Measurements from ENCODE around the gene L1CAM.

The L1CAM gene

GRCh38 chrX:153910446-153910845 lies 24.5 kb upstream of the L1CAM start:
- Histone ChIP-seq H3K27ac (ENCODE audit: low read depth, low read length) (no peak overlapping the region), H3K4me1 (ENCODE audit: control insufficient read depth, insufficient read depth, low read length) (peaks cover 10% of the 10 kb centered on the region; the same call in 1 of the 2 replicates), H3K9ac (ENCODE audit: low read length) (no peak overlapping the region), H3K36me3 (ENCODE audit: control insufficient read depth, insufficient read depth, low read length) (peaks cover 12% of the 10 kb centered on the region; the same call in 1 of the 2 replicates), H3K27me3 (ENCODE audit: control insufficient read depth, insufficient read depth, low read length) (no peaks in the 10 kb centered on the region), H3K9me3 (ENCODE audit: control insufficient read depth, insufficient read depth, low read depth, low read length) (peaks cover 16% of the 10 kb centered on the region; the same call in 1 of the 2 replicates), H3K4me3 (ENCODE audit: low read depth, low read length) (no peak overlapping the region)

- peaks cover 12% of the 10 kb centered on the region; the same call in 1 of the 2 replicates for H3K36me3 ChIP-seq (ENCODE audit: control insufficient read depth, insufficient read depth, low read length)
- no peak overlapping the region for H3K4me3 ChIP-seq (ENCODE audit: low read depth, low read length)
- peaks cover 10% of the 10 kb centered on the region; the same call in 1 of the 2 replicates for H3K4me1 ChIP-seq (ENCODE audit: control insufficient read depth, insufficient read depth, low read length)
- no peaks in the 10 kb centered on the region for H3K27me3 ChIP-seq (ENCODE audit: control insufficient read depth, insufficient read depth, low read length)
- H3K27ac ChIP-seq (ENCODE audit: low read depth, low read length), result no peak overlapping the region
- peaks cover 16% of the 10 kb centered on the region; the same call in 1 of the 2 replicates for H3K9me3 ChIP-seq (ENCODE audit: control insufficient read depth, insufficient read depth, low read depth, low read length)
- H3K9ac ChIP-seq (ENCODE audit: low read length), result no peak overlapping the region
Observed at GRCh38 chrX:153909980-153910360, 24.0 kb upstream of the L1CAM start.

GRCh38 chrX:153909024-153909979 lies 23.3 kb upstream of the L1CAM start:
- Histone ChIP-seq H3K27me3 (ENCODE audit: control insufficient read depth, insufficient read depth, low read length) (no peaks in the 10 kb centered on the region), H3K9ac (ENCODE audit: low read length) (no peak overlapping the region), H3K27ac (ENCODE audit: low read depth, low read length) (no peak overlapping the region), H3K4me3 (ENCODE audit: low read depth, low read length) (no peak overlapping the region), H3K36me3 (ENCODE audit: control insufficient read depth, insufficient read depth, low read length) (peaks cover 9% of the 10 kb centered on the region; the same call in 1 of the 2 replicates), H3K4me1 (ENCODE audit: control insufficient read depth, insufficient read depth, low read length) (peaks cover 11% of the 10 kb centered on the region; the same call in 1 of the 2 replicates), H3K9me3 (ENCODE audit: control insufficient read depth, insufficient read depth, low read depth, low read length) (peaks cover 17% of the 10 kb centered on the region; the same call in 1 of the 2 replicates)

GRCh38 chrX:153908219-153908860 lies 22.4 kb upstream of the L1CAM start:
- H3K9me3 ChIP-seq (ENCODE audit: control insufficient read depth, insufficient read depth, low read depth, low read length), result peaks cover 14% of the 10 kb centered on the region; the same call in 1 of the 2 replicates
- peaks cover 17% of the 10 kb centered on the region; the same call in 1 of the 2 replicates for H3K4me1 ChIP-seq (ENCODE audit: control insufficient read depth, insufficient read depth, low read length)
- H3K27ac ChIP-seq (ENCODE audit: low read depth, low read length), result no peak overlapping the region
- no peak overlapping the region for H3K4me3 ChIP-seq (ENCODE audit: low read depth, low read length)
- no peak overlapping the region for H3K9ac ChIP-seq (ENCODE audit: low read length)
- peaks cover 6% of the 10 kb centered on the region; the same call in 1 of the 2 replicates for H3K36me3 ChIP-seq (ENCODE audit: control insufficient read depth, insufficient read depth, low read length)
- H3K27me3 ChIP-seq (ENCODE audit: control insufficient read depth, insufficient read depth, low read length), result no peaks in the 10 kb centered on the region

GRCh38 chrX:153907456-153907855 lies 21.5 kb upstream of the L1CAM start:
- no peaks in the 10 kb centered on the region for H3K27me3 ChIP-seq (ENCODE audit: control insufficient read depth, insufficient read depth, low read length)
- H3K9me3 ChIP-seq (ENCODE audit: control insufficient read depth, insufficient read depth, low read depth, low read length), result peaks cover 17% of the 10 kb centered on the region; the same call in 1 of the 2 replicates
- H3K36me3 ChIP-seq (ENCODE audit: control insufficient read depth, insufficient read depth, low read length), result peaks cover 3% of the 10 kb centered on the region; the same call in 1 of the 2 replicates
- peaks cover 19% of the 10 kb centered on the region; the same call in 1 of the 2 replicates for H3K4me1 ChIP-seq (ENCODE audit: control insufficient read depth, insufficient read depth, low read length)
- H3K4me3 ChIP-seq (ENCODE audit: low read depth, low read length), result no peak overlapping the region
- no peak overlapping the region for H3K9ac ChIP-seq (ENCODE audit: low read length)
- no peak overlapping the region for H3K27ac ChIP-seq (ENCODE audit: low read depth, low read length)

- no peak overlapping the region for H3K27ac ChIP-seq (ENCODE audit: low read depth, low read length)
- peaks cover 17% of the 10 kb centered on the region; the same call in 1 of the 2 replicates for H3K9me3 ChIP-seq (ENCODE audit: control insufficient read depth, insufficient read depth, low read depth, low read length)
- peaks cover 30% of the 10 kb centered on the region; the same call in 1 of the 2 replicates for H3K4me1 ChIP-seq (ENCODE audit: control insufficient read depth, insufficient read depth, low read length)
- H3K9ac ChIP-seq (ENCODE audit: low read length), result no peak overlapping the region
- no peaks in the 10 kb centered on the region for H3K27me3 ChIP-seq (ENCODE audit: control insufficient read depth, insufficient read depth, low read length)
- no peak overlapping the region for H3K4me3 ChIP-seq (ENCODE audit: low read depth, low read length)
- peaks cover 3% of the 10 kb centered on the region; the same call in 1 of the 2 replicates for H3K36me3 ChIP-seq (ENCODE audit: control insufficient read depth, insufficient read depth, low read length)
Observed at GRCh38 chrX:153906126-153906917, 20.3 kb upstream of the L1CAM start.

- Histone ChIP-seq H3K9ac (ENCODE audit: low read length) (no peak overlapping the region), H3K4me3 (ENCODE audit: low read depth, low read length) (no peak overlapping the region), H3K27ac (ENCODE audit: low read depth, low read length) (no peak overlapping the region), H3K9me3 (ENCODE audit: control insufficient read depth, insufficient read depth, low read depth, low read length) (peaks cover 17% of the 10 kb centered on the region; the same call in 1 of the 2 replicates), H3K27me3 (ENCODE audit: control insufficient read depth, insufficient read depth, low read length) (no peaks in the 10 kb centered on the region), H3K4me1 (ENCODE audit: control insufficient read depth, insufficient read depth, low read length) (peaks cover 35% of the 10 kb centered on the region; the same call in 1 of the 2 replicates), H3K36me3 (ENCODE audit: control insufficient read depth, insufficient read depth, low read length) (peaks cover 3% of the 10 kb centered on the region; the same call in 1 of the 2 replicates)
Observed at GRCh38 chrX:153905481-153906095, 19.6 kb upstream of the L1CAM start.

- H3K27me3 ChIP-seq (ENCODE audit: control insufficient read depth, insufficient read depth, low read length), result no peaks in the 10 kb centered on the region
- H3K9me3 ChIP-seq (ENCODE audit: control insufficient read depth, insufficient read depth, low read depth, low read length), result peaks cover 17% of the 10 kb centered on the region; the same call in 1 of the 2 replicates
- H3K27ac ChIP-seq (ENCODE audit: low read depth, low read length), result no peak within 1 kb of the TSS
- H3K9ac ChIP-seq (ENCODE audit: low read length), result no peak within 1 kb of the TSS
- H3K4me3 ChIP-seq (ENCODE audit: low read depth, low read length), result no peak within 1 kb of the TSS
- H3K36me3 ChIP-seq (ENCODE audit: control insufficient read depth, insufficient read depth, low read length), result peaks cover 3% of the 10 kb centered on the region; the same call in 1 of the 2 replicates
- H3K4me1 ChIP-seq (ENCODE audit: control insufficient read depth, insufficient read depth, low read length), result peaks cover 36% of the 10 kb centered on the region; the same call in 1 of the 2 replicates
Observed at GRCh38 chrX:153903991-153904957, 18.3 kb upstream of the L1CAM start, which contains the start of gene AVPR2. TSS of gene AVPR2 (plus strand) at chrX:153904673. CDS start at chrX:153905146, 473 bp downstream.

GRCh38 chrX:153903238-153903980 lies 17.4 kb upstream of the L1CAM start:
- no peaks in the 10 kb centered on the region for H3K27me3 ChIP-seq (ENCODE audit: control insufficient read depth, insufficient read depth, low read length)
- no peak overlapping the region for H3K4me3 ChIP-seq (ENCODE audit: low read depth, low read length)
- peaks cover 11% of the 10 kb centered on the region; the same call in 1 of the 2 replicates for H3K9me3 ChIP-seq (ENCODE audit: control insufficient read depth, insufficient read depth, low read depth, low read length)
- H3K36me3 ChIP-seq (ENCODE audit: control insufficient read depth, insufficient read depth, low read length), result no peaks in the 10 kb centered on the region
- H3K9ac ChIP-seq (ENCODE audit: low read length), result no peak overlapping the region
- H3K4me1 ChIP-seq (ENCODE audit: control insufficient read depth, insufficient read depth, low read length), result peaks cover 30% of the 10 kb centered on the region; the same call in 1 of the 2 replicates
- no peak overlapping the region for H3K27ac ChIP-seq (ENCODE audit: low read depth, low read length)

Measured in HUES6 (cell line).